ENCODE measurements around the gene ABCG2.

ABCG2 gene

DNA sequence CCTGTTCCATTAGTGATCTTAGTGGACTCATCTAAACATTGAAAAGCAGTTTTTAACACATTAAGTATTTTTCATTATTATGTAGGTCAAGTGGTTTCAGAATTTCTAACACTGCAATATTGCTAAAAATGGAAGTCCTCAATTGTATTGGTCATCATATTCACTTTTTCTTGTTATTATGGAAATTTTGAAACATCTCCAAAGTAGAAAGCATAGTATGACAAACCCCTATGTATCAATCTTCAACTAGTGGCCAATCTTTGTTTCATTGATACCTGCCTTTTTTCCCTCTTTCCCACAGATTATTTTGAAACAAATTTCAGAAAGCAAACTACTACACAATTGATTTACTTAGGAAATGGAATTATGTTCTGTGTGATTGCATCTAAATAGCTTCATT lies 14.5 kb upstream of the ABCG2 start:
- CTCF ChIA-PET: no interaction called here
- TF ChIP-seq, protein P1, sequence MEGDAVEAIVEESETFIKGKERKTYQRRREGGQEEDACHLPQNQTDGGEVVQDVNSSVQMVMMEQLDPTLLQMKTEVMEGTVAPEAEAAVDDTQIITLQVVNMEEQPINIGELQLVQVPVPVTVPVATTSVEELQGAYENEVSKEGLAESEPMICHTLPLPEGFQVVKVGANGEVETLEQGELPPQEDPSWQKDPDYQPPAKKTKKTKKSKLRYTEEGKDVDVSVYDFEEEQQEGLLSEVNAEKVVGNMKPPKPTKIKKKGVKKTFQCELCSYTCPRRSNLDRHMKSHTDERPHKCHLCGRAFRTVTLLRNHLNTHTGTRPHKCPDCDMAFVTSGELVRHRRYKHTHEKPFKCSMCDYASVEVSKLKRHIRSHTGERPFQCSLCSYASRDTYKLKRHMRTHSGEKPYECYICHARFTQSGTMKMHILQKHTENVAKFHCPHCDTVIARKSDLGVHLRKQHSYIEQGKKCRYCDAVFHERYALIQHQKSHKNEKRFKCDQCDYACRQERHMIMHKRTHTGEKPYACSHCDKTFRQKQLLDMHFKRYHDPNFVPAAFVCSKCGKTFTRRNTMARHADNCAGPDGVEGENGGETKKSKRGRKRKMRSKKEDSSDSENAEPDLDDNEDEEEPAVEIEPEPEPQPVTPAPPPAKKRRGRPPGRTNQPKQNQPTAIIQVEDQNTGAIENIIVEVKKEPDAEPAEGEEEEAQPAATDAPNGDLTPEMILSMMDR (IDR thresholded peaks at IDR 0.05; ENCODE audit: insufficient read depth, low read length, missing control alignments): no peak
- H3K4me3 ChIP-seq (ENCODE audit: low read depth, low read length): no peak overlapping the region
- no peak for DNase-seq (ENCODE audit: low read depth, low spot score)
- POLR2A ChIA-PET: no interaction called here

DNA sequence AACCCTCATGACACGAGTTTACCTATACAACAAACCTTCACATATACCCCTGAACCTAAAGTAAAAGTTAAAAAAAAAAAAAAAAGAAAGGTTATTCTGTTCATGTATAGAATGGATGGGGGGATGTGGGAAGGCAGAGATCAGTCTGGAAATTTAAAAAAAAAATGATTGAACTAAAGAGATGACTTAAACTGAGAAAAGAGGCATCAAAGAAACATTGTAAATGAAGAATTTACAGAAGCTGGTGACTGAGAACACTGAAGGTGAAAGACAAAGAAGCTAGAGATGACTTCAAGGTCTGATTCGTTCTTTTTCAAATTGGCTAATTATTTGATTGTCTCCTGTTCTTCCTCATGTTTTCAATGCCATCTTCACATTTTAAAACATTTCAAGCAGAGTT lies 12.8 kb upstream of the ABCG2 start:
- no peak overlapping the region for H3K4me3 ChIP-seq (ENCODE audit: low read depth, low read length)
- ChIA-PET CTCF (interaction anchor here (2.1 kb wide), 1 partner anchor 41 kb away, joined by 5 read pairs; no protein-coding TSS in a partner anchor), POLR2A (no interaction called here)
- no peak for DNase-seq (ENCODE audit: low read depth, low spot score)
- TF ChIP-seq, protein P1 (IDR thresholded peaks at IDR 0.05; ENCODE audit: insufficient read depth, low read length, missing control alignments): no peak

DNA sequence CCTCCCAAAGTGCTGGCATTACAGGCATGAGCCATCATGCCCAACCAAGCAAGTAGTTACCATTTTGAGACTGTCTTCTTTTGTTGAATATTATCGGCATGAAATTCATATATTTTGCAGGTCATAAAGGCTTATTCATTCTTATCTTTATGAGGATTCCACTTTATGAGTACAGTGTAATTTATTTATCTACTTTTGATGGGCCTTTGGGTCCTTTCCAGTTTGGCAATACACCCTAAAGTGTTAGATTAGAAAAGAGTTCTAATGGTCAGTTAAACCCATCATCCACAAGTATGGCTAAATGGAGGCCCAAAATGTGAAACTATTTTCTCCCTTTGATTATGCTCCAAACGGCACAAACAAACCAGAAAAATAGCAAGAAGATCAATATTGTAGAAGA lies 10.9 kb upstream of the ABCG2 start:
- CTCF ChIA-PET: no interaction called here
- POLR2A ChIA-PET: no interaction called here
- H3K4me3 ChIP-seq (ENCODE audit: low read depth, low read length): no peak overlapping the region
- no peak for DNase-seq (ENCODE audit: low read depth, low spot score)
- TF ChIP-seq, protein P1 (IDR thresholded peaks at IDR 0.05; ENCODE audit: insufficient read depth, low read length, missing control alignments): no peak

DNA sequence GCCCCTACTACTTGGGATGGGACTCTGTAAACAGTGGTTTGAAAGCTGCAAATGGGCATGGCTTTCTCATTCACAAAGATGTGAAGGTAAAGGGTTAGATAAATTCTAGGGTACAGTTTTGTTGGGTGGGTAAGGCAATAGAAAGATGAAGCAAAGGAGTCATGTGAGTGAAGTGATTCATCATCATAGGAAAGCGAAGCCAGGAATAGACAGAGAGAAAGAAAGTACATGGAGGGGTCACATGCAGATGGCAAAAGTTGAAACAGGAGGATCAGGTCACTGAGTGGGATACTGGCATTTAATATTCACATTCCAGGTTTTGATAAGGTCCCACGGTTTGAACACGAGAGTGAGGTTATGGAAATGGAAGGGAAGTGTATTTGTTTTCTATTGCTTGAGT lies 8.2 kb upstream of the ABCG2 start:
- TF ChIP-seq, protein P1 (IDR thresholded peaks at IDR 0.05; ENCODE audit: insufficient read depth, low read length, missing control alignments): no peak
- CTCF ChIA-PET: no interaction called here
- POLR2A ChIA-PET: no interaction called here
- no peak for DNase-seq (ENCODE audit: low read depth, low spot score)
- H3K4me3 ChIP-seq (ENCODE audit: low read depth, low read length): no peak overlapping the region

DNA sequence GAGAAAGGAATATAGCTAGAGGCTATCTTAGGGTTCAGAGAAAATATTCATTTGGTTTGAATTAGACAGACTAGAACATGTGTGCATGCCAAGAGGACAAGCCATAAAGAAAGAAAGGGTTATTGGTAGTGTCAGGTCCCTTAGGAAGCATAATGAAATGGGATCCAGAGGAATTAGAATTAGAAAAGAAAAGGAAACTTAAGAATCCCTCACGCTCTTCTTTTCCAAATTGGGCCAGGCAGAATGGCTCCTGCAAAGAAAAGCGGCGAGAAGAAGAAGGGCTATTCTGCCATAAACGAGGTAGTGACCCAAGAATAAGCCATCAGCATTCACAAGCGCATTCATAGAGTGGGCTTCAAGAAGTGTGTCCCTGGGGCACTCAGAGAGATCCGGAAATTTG lies 4.9 kb upstream of the ABCG2 start:
- DNase-seq (ENCODE audit: low read depth, low spot score): no peak
- no peak overlapping the region for H3K4me3 ChIP-seq (ENCODE audit: low read depth, low read length)
- TF ChIP-seq, protein P1 (IDR thresholded peaks at IDR 0.05; ENCODE audit: insufficient read depth, low read length, missing control alignments): no peak
- POLR2A ChIA-PET: no interaction called here
- CTCF ChIA-PET: interaction anchor here (1.4 kb wide), 1 partner anchor 484 kb away, joined by 3 read pairs; no protein-coding TSS in a partner anchor

DNA sequence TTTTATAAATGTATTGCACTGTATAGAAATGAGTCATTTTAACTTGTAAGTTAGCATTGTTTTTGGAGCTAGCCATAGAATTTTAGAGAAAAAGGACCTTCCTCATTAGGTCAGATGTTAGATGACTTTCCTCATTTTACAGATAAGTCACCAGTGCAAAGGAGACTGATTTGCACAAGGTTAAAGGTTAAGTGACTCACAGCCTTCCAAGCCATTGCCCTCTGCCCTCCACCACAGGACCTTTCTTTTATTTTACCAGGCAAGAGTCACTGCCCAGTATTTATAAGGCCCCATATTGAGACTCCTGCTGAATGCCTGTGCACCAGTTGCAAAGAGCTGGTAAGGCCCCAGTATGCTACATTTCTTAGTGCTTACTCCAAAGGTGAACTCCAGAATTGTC lies 4.2 kb upstream of the ABCG2 start:
- TF ChIP-seq, protein P1 (IDR thresholded peaks at IDR 0.05; ENCODE audit: insufficient read depth, low read length, missing control alignments): no peak
- CTCF ChIA-PET: interaction anchor here (1.4 kb wide), 1 partner anchor 483 kb away, joined by 3 read pairs; no protein-coding TSS in a partner anchor
- POLR2A ChIA-PET: no interaction called here
- no peak overlapping the region for H3K4me3 ChIP-seq (ENCODE audit: low read depth, low read length)
- no peak for DNase-seq (ENCODE audit: low read depth, low spot score)
